Glutamatergic neuron (in vitro differentiated cells): ENCODE measurements around the gene CASP12. TPM values are rescaled to one million over a fixed set of nuclear protein-coding genes. Genes with fewer than 3 reads are reported as not detected.

Experiments used
- DNase-seq: peaks from one replicate; pipeline ENCODE4 v3.0.0; 2022
- H3K27ac Mint-ChIP-seq: one replicate; pipeline ENCODE4 v1.8.0; 2020; ENCODE audit warnings: mild to moderate bottlenecking, mixed read lengths, inconsistent platforms; ENCODE audit not compliant: unreplicated experiment
- H3K27me3 Mint-ChIP-seq: one replicate; pipeline ENCODE4 v1.8.0; 2020; ENCODE audit warnings: mild to moderate bottlenecking, moderate library complexity, mixed read lengths, inconsistent platforms; ENCODE audit not compliant: unreplicated experiment
- H3K36me3 Mint-ChIP-seq: one replicate; pipeline ENCODE4 v1.8.0; 2020; ENCODE audit warnings: mild to moderate bottlenecking, mixed read lengths, inconsistent platforms; ENCODE audit not compliant: unreplicated experiment
- H3K4me1 Mint-ChIP-seq: one replicate; pipeline ENCODE4 v1.8.0; 2020; ENCODE audit warnings: mild to moderate bottlenecking, low read depth, mixed read lengths, inconsistent platforms; ENCODE audit not compliant: unreplicated experiment
- H3K4me3 Mint-ChIP-seq: one replicate; pipeline ENCODE4 v1.8.0; 2020; ENCODE audit warnings: mild to moderate bottlenecking, mixed read lengths, inconsistent platforms; ENCODE audit not compliant: unreplicated experiment
- H3K9me3 Mint-ChIP-seq: one replicate; pipeline ENCODE4 v1.8.0; 2020; ENCODE audit warnings: mild to moderate bottlenecking, moderate library complexity, mixed read lengths, inconsistent platforms; ENCODE audit not compliant: unreplicated experiment
- total RNA-seq: library from RNA; stranded (reverse); fragmentation: NEBNext Ultra II Directional; extraction: Animal tissue kit (Norgen Biotek cat#: 25700); gene quantifications from one replicate; pipeline ENCODE4 v1.2.1, GENCODE V29; 2021; ENCODE audit not compliant: unreplicated experiment
- TF ChIP-seq, protein P1 (sequence below): fragments of 200-600 bp; sonication (generic); IDR thresholded peaks from one replicate; pipeline ENCODE4 v1.5.0; 2021; ENCODE audit not compliant: partially characterized antibody, unreplicated experiment

CASP12 gene
- total RNA-seq, 1 donor from 2014 or later = not detected

DNA sequence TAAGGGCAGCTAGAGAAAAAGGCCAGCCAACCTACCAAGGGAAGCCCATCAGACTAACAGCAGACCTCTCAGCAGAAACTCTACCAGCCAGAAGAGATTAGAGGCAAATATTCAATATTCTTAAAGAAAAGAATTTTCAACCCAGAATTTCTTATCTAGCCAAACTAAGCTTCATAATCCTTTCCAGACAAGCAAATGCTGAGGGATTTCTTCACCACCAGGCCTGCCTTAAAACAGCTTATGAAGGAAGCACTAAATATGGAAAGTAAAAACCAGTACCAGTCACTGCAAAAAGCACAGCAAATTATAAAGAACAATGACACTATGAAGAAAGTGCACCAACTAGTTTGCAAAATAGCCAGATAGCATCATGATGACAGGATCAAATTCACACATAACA lies 30.6 kb upstream of the CASP12 start:
- Mint-ChIP-seq H3K27me3 (no peaks in the 10 kb centered on the region), H3K4me3 (no peak overlapping the region), H3K9me3 (peaks cover 4% of the 10 kb centered on the region), H3K36me3 (peaks cover 13% of the 10 kb centered on the region), H3K4me1 (peaks cover 2% of the 10 kb centered on the region), H3K27ac (no peak overlapping the region)
- no peak for DNase-seq
- TF ChIP-seq, protein P1, sequence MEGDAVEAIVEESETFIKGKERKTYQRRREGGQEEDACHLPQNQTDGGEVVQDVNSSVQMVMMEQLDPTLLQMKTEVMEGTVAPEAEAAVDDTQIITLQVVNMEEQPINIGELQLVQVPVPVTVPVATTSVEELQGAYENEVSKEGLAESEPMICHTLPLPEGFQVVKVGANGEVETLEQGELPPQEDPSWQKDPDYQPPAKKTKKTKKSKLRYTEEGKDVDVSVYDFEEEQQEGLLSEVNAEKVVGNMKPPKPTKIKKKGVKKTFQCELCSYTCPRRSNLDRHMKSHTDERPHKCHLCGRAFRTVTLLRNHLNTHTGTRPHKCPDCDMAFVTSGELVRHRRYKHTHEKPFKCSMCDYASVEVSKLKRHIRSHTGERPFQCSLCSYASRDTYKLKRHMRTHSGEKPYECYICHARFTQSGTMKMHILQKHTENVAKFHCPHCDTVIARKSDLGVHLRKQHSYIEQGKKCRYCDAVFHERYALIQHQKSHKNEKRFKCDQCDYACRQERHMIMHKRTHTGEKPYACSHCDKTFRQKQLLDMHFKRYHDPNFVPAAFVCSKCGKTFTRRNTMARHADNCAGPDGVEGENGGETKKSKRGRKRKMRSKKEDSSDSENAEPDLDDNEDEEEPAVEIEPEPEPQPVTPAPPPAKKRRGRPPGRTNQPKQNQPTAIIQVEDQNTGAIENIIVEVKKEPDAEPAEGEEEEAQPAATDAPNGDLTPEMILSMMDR = no peak

DNA sequence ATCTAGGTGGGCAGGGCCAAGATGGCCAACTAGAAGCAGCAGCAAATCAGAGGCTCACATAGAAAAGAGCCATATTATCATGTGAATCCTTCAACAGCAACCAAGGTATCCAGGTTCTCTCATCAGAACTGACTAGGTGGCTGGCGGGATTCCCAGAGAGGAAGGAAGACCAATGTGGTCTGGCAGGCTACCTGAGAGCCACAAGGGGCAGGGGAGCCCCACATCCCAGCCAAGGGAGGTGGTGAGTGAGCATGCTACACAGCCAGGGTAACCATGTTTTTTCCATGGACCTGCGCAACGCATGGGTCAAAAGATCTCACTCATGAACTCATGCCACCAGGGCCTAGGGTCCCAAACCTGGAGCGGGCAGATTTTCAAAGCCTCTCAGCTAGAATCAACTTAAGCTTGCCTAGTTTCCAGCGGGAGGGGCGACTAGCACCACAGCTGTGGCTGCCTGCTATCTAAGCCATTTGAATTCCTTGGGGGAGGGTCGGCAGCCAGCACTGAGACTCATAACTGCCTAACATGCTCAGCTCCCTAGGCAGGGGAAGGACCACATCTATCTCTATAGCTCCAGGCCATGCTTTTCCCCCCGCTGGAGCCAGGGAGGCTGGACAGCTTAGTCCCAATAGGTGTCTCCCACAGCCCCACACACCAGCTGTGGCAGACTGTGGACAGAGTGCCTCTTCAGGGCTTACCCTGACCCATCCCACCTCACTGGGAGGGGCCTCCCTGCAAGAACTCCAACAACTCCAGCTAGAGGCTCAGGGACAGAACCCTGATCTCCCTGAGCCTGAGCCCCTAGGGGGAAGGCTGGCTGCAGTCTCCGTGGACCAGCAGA lies 28.7 kb upstream of the CASP12 start:
- Mint-ChIP-seq H3K4me1 (peaks cover 2% of the 10 kb centered on the region), H3K9me3 (peaks cover 4% of the 10 kb centered on the region), H3K27ac (no peak overlapping the region), H3K36me3 (peaks cover 13% of the 10 kb centered on the region), H3K4me3 (no peak overlapping the region), H3K27me3 (no peaks in the 10 kb centered on the region)
- TF ChIP-seq, protein P1 = no peak
- peak; percentile 20 for DNase-seq

DNA sequence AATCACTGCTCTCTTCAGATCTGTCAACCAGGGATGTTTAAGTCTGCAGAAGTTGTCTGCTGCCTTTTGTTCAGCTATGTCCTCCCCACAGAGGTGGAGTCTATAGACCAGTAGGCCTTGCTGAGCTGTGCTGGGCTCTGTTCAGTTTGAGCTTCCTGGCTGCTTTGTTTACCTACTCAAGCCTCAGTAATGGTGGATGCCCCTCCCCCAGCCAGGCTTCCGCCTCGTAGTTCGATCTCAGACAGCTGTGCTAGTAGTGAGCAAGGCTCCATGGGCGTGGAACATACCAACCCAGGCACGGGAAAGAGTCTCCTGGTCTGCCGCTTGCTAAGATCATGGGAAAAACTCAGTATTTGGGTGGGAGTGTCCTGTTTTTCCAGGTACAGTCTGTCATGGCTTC lies 27.6 kb upstream of the CASP12 start:
- Mint-ChIP-seq H3K27ac (no peak overlapping the region), H3K4me1 (peaks cover 2% of the 10 kb centered on the region), H3K27me3 (no peaks in the 10 kb centered on the region), H3K9me3 (peaks cover 4% of the 10 kb centered on the region), H3K4me3 (no peak overlapping the region), H3K36me3 (peaks cover 13% of the 10 kb centered on the region)
- TF ChIP-seq, protein P1 = no peak
- DNase-seq = no peak

DNA sequence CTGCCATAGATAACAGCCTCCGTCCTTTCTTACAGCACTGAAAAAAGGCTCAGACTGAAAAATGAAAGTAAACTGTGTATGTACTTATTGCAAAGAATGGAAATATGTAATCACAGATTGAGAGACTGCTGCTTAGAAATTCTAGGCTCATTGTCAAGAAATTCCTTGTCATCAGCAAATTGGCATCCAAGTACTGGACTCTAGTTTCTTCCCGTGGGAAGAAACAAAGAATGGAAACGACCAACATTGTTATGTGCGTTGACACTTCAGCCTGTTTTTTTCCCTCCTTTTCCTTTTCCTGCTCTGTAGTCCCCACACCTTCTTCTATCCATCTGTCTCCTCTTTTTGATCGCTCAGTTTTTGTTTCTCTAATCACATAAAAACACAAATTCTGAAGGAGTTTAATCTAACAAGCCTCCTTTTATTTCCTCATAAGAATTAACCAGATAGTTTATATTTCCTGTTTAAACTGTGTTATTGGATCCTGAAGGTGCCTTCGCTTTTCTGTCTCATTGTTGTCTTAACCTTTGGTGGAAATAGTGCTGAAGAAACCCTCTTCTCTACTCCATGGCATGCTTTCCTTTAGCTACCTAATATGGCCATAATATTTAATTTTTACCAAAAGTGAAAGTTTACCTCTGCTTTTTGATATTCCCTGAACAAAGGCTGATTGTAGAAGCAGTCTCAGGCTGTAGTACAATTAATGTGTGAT lies 20.0 kb upstream of the CASP12 start:
- DNase-seq = no peak
- Mint-ChIP-seq H3K27me3 (no peaks in the 10 kb centered on the region), H3K27ac (no peak overlapping the region), H3K9me3 (no peaks in the 10 kb centered on the region), H3K4me1 (no peaks in the 10 kb centered on the region), H3K36me3 (no peaks in the 10 kb centered on the region), H3K4me3 (no peak overlapping the region)
- TF ChIP-seq, protein P1 = no peak
